Mesenchymal stem cell (in vitro differentiated cells and primary cell): ENCODE measurements around the gene PLAA.

Experiments
- DNase-seq: peaks from one replicate; pipeline ENCODE4 v3.0.0-alpha.2; 2013
- H2AFZ ChIP-seq: one replicate; pipeline ENCODE4 v1.6.1; 2013; ENCODE audit warnings: low read depth, mild to moderate bottlenecking, control low read depth, inconsistent platforms, low read length, moderate library complexity
- H2AK5ac ChIP-seq: 2 replicates; pipeline ENCODE4 v1.6.1; 2013; ENCODE audit warnings: low read length, moderate library complexity, mild to moderate bottlenecking, inconsistent platforms; ENCODE audit not compliant: severe bottlenecking
- H2BK120ac ChIP-seq: one replicate; pipeline ENCODE4 v1.6.1; 2013; ENCODE audit warnings: low read depth, mild to moderate bottlenecking, inconsistent platforms, low read length, moderate library complexity
- H2BK12ac ChIP-seq, 2 experiments: one replicate each; pipeline ENCODE4 v1.6.1; 2013; ENCODE audit warnings: inconsistent platforms in 2 of 2, low read length in 2 of 2, mild to moderate bottlenecking in 2 of 2, moderate library complexity in 2 of 2, control low read depth in 1 of 2
- H2BK15ac ChIP-seq: one replicate; pipeline ENCODE4 v1.6.1; 2013; ENCODE audit warnings: mild to moderate bottlenecking, low read depth, inconsistent platforms; ENCODE audit not compliant: poor library complexity, severe bottlenecking
- H2BK5ac ChIP-seq: 2 replicates; pipeline ENCODE4 v1.6.1; 2013; ENCODE audit warnings: low read depth, mild to moderate bottlenecking, low read length, control low read depth, inconsistent platforms; ENCODE audit not compliant: poor library complexity, severe bottlenecking
- H3K14ac ChIP-seq, 2 experiments: one replicate each; pipeline ENCODE4 v1.6.1; 2013; ENCODE audit warnings: inconsistent platforms in 2 of 2, low read length in 2 of 2, control low read depth in 1 of 2, mild to moderate bottlenecking in 1 of 2, moderate library complexity in 1 of 2
- H3K18ac ChIP-seq, 2 experiments: one replicate each; pipeline ENCODE4 v1.6.1; 2013; ENCODE audit warnings: inconsistent platforms in 2 of 2, low read length in 2 of 2, control low read depth in 1 of 2, low read depth in 1 of 2, mild to moderate bottlenecking in 1 of 2
- H3K23ac ChIP-seq, 2 experiments: one replicate each; pipeline ENCODE4 v1.6.1; 2013; ENCODE audit warnings: inconsistent platforms in 2 of 2, low read length in 2 of 2, mild to moderate bottlenecking in 2 of 2, moderate library complexity in 2 of 2, control low read depth in 1 of 2
- H3K27ac ChIP-seq: 2 replicates; pipeline ENCODE4 v1.5.1; 2013; ENCODE audit warnings: mild to moderate bottlenecking, moderate library complexity, low read length, control low read depth, inconsistent platforms; ENCODE audit not compliant: poor library complexity, severe bottlenecking
- H3K27me3 ChIP-seq, 2 experiments: 2 replicates each; pipeline versions ENCODE4 v1.6.1 to v1.7.0; 2013; ENCODE audit warnings: low read length in 2 of 2, mild to moderate bottlenecking in 2 of 2, moderate library complexity in 2 of 2, control low read depth in 1 of 2, inconsistent platforms in 1 of 2; ENCODE audit not compliant: control insufficient read depth in 1 of 2, insufficient read depth in 1 of 2
- H3K36me3 ChIP-seq, 2 experiments: 2 replicates each; pipeline versions ENCODE4 v1.6.1 to v1.7.0; 2013; ENCODE audit warnings: low read length in 2 of 2, control low read depth in 1 of 2, inconsistent platforms in 1 of 2, low read depth in 1 of 2, mild to moderate bottlenecking in 1 of 2; ENCODE audit not compliant: insufficient read depth in 2 of 2, control insufficient read depth in 1 of 2
- H3K4ac ChIP-seq, 2 experiments: one replicate each; pipeline ENCODE4 v1.6.1; 2013; ENCODE audit warnings: inconsistent platforms in 2 of 2, low read length in 2 of 2, mild to moderate bottlenecking in 2 of 2, moderate library complexity in 2 of 2, control low read depth in 1 of 2, low read depth in 1 of 2
- H3K4me1 ChIP-seq: 2 replicates; pipeline ENCODE4 v1.6.1; 2013; ENCODE audit warnings: low read depth, low read length, control low read depth; ENCODE audit not compliant: control insufficient read depth, insufficient read depth
- H3K4me2 ChIP-seq: 2 replicates; pipeline ENCODE4 v1.6.1; 2013; ENCODE audit warnings: low read length, mild to moderate bottlenecking, inconsistent platforms; ENCODE audit not compliant: poor library complexity, severe bottlenecking
- H3K4me3 ChIP-seq, 2 experiments: 2 replicates each; pipeline versions ENCODE4 v1.5.1 to v1.7.0; 2013; ENCODE audit warnings: low read length in 2 of 2, mild to moderate bottlenecking in 2 of 2, control low read depth in 1 of 2, low read depth in 1 of 2; ENCODE audit not compliant: insufficient read depth in 1 of 2
- H3K79me1 ChIP-seq: replicated peaks from 2 replicates; pipeline ENCODE4 v1.6.1; 2013; ENCODE audit warnings: mild to moderate bottlenecking, control low read depth, low read length, inconsistent platforms; ENCODE audit not compliant: poor library complexity, severe bottlenecking
- H3K9ac ChIP-seq: 2 replicates; pipeline ENCODE4 v1.7.0; 2013; ENCODE audit warnings: mild to moderate bottlenecking, low read length, moderate library complexity
- H3K9me3 ChIP-seq: 2 replicates; pipeline ENCODE4 v1.7.0; 2013; ENCODE audit warnings: mild to moderate bottlenecking, low read length; ENCODE audit not compliant: control insufficient read depth
- H4K8ac ChIP-seq: one replicate; pipeline ENCODE4 v1.6.1; 2013; ENCODE audit warnings: inconsistent platforms, mild to moderate bottlenecking, low read length, moderate library complexity
- H4K91ac ChIP-seq: one replicate; pipeline ENCODE4 v1.6.1; 2013; ENCODE audit warnings: mild to moderate bottlenecking, low read length, inconsistent platforms
- WGBS: methylation state at CpG from one replicate; pipeline ENCODE4 v1.1.7; 2013; ENCODE audit warnings: mixed read lengths; 5-methylcytosine and 5-hydroxymethylcytosine counted together

Gene PLAA

GRCh38 chr9:26913138-26913668, 33.8 kb downstream of the PLAA start:
- Histone ChIP-seq H2BK12ac (no peak overlapping the region), H3K4me3 (no peak overlapping the region), H3K4me2 (no peak overlapping the region), H3K14ac (no peak overlapping the region), H3K36me3 (peaks cover 7 to 77% of the 10 kb centered on the region in 2 experiments), H3K23ac (no peak overlapping the region), H3K27me3 (no peaks in the 10 kb centered on the region), H3K18ac (no peak overlapping the region), H3K79me1 (peaks cover 2% of the 10 kb centered on the region), H2BK15ac (no peak overlapping the region), H2AFZ (no peak overlapping the region), H4K91ac (no peak overlapping the region), H2BK5ac (no peak overlapping the region), H4K8ac (no peak overlapping the region), H3K4me1 (no peaks in the 10 kb centered on the region), H2AK5ac (no peak overlapping the region), H3K27ac (no peak overlapping the region), H3K9ac (no peak overlapping the region), H3K9me3 (no peaks in the 10 kb centered on the region), H3K4ac (no peak overlapping the region), H2BK120ac (no peak overlapping the region)
- no CpG with 5 or more reads among the region's 2 CpGs for WGBS
- DNase-seq: no peak

GRCh38 chr9:26904671-26905070, 42.4 kb downstream of the PLAA start:
- no peak overlapping the region for H4K91ac ChIP-seq

GRCh38 chr9:26904070-26904469, 43.0 kb downstream of the PLAA start:
- DNase-seq: no peak
- H3K23ac ChIP-seq: no peak overlapping the region
- WGBS: 90% methylated on average over 2 of the region's 3 CpGs

More at GRCh38 chr9:26904671-26905070, 42.4 kb downstream of the PLAA start:
- H4K8ac ChIP-seq: no peak overlapping the region
- H3K4me3 ChIP-seq: no peak overlapping the region
- no peak overlapping the region for H3K9ac ChIP-seq
- H2AFZ ChIP-seq: no peak overlapping the region
- no peak overlapping the region for H2BK15ac ChIP-seq
- H2BK120ac ChIP-seq: no peak overlapping the region
- H3K4me1 ChIP-seq: no peaks in the 10 kb centered on the region
- DNase-seq: no peak
- no peak overlapping the region for H3K18ac ChIP-seq
- 100% methylated on average over 1 of the region's 1 CpG for WGBS
- no peaks in the 10 kb centered on the region for H3K9me3 ChIP-seq
- H3K27me3 ChIP-seq: no peaks in the 10 kb centered on the region
- H3K14ac ChIP-seq: no peak overlapping the region
- H3K23ac ChIP-seq: no peak overlapping the region
- H2AK5ac ChIP-seq: no peak overlapping the region
- H3K79me1 ChIP-seq: peaks cover 1% of the 10 kb centered on the region
- H2BK12ac ChIP-seq: no peak overlapping the region
- H3K27ac ChIP-seq: no peak overlapping the region
- peaks cover 9 to 58% of the 10 kb centered on the region in 2 experiments for H3K36me3 ChIP-seq
- H3K4ac ChIP-seq: no peak overlapping the region
- H2BK5ac ChIP-seq: no peak overlapping the region
- H3K4me2 ChIP-seq: no peak overlapping the region

GRCh38 chr9:26893030-26893676, 53.9 kb downstream of the PLAA start:
- Histone ChIP-seq H4K8ac (peak overlapping the region; percentile 97), H3K79me1 (no peaks in the 10 kb centered on the region), H2BK5ac (no peak overlapping the region), H3K14ac (no peak overlapping the region), H3K9ac (peak overlapping the region; percentile 96), H2BK12ac (no peak overlapping the region), H3K27me3 (no peaks in the 10 kb centered on the region), H3K9me3 (no peaks in the 10 kb centered on the region), H4K91ac (no peak overlapping the region), H3K4me1 (peaks cover 3% of the 10 kb centered on the region), H2BK15ac (no peak overlapping the region), H3K4me3 (peak overlapping the region in 1 of 2 experiments; percentile 98), H2AK5ac (peak overlapping the region; percentile 85), H3K23ac (no peak overlapping the region), H3K18ac (no peak overlapping the region), H3K4me2 (peak overlapping the region; percentile 88), H3K27ac (peak overlapping the region; percentile 96), H2AFZ (no peak overlapping the region), H3K36me3 (no peaks in the 10 kb centered on the region), H2BK120ac (no peak overlapping the region), H3K4ac (no peak overlapping the region)
- WGBS: 13% methylated on average over 4 of the region's 7 CpGs
- no peak for DNase-seq

More at GRCh38 chr9:26904070-26904469, 43.0 kb downstream of the PLAA start:
- no peak overlapping the region for H2AK5ac ChIP-seq
- no peak overlapping the region for H4K8ac ChIP-seq
- no peak overlapping the region for H3K4ac ChIP-seq
- no peak overlapping the region for H3K4me2 ChIP-seq
- H2BK15ac ChIP-seq: no peak overlapping the region
- no peaks in the 10 kb centered on the region for H3K27me3 ChIP-seq
- no peak overlapping the region for H4K91ac ChIP-seq
- no peak overlapping the region for H3K18ac ChIP-seq
- peaks cover 9 to 53% of the 10 kb centered on the region in 2 experiments for H3K36me3 ChIP-seq
- H2BK12ac ChIP-seq: no peak overlapping the region
- no peak overlapping the region for H3K27ac ChIP-seq
- H3K14ac ChIP-seq: no peak overlapping the region
- H3K4me3 ChIP-seq: no peak overlapping the region
- no peak overlapping the region for H2BK5ac ChIP-seq
- H3K9me3 ChIP-seq: no peaks in the 10 kb centered on the region
- H2BK120ac ChIP-seq: no peak overlapping the region
- no peak overlapping the region for H2AFZ ChIP-seq
- H3K79me1 ChIP-seq: peaks cover 1% of the 10 kb centered on the region
- no peaks in the 10 kb centered on the region for H3K4me1 ChIP-seq
- no peak overlapping the region for H3K9ac ChIP-seq
